Panc1 (cell line): Measurements from ENCODE around the gene CLDN4. TPM values are rescaled to one million over a fixed set of nuclear protein-coding genes. Genes with fewer than 3 reads are reported as not detected.

ENCODE experiments used
- ATAC-seq: fragments of 200-7000 bp; cut with Tn5 transposase; 2 replicates; pipeline ENCODE4 v1.9.1; 2020; ENCODE audit warnings: mild to moderate bottlenecking, moderate library complexity
- BruUV-seq: library from RNA; stranded (reverse); fragments of 400-500 nt; replicated peaks from 2 replicates; lab custom pipeline; 2021; lab: Mats Ljungman, UMichigan
- CTCF ChIA-PET: fragments of 300-600 bp; sonication (Branson Sonifier 250); formaldehyde crosslinking; loops from one replicate; lab custom pipeline; 2022; ENCODE audit warnings: antibody characterized with exemption; lab: Charles Lee
- POLR2A ChIA-PET: fragments of 300-600 bp; sonication (Branson Sonifier 250); formaldehyde crosslinking; loops from one replicate; lab custom pipeline; 2022; ENCODE audit warnings: antibody characterized with exemption; lab: Charles Lee
- DNase-seq: peaks from one replicate; pipeline ENCODE4 v3.0.0-alpha.2; 2010; ENCODE audit warnings: low read depth, low spot score
- H3K27ac ChIP-seq: 2 replicates; pipeline ENCODE4 v1.5.1; 2011; ENCODE audit warnings: mild to moderate bottlenecking, low read length, inconsistent platforms
- H3K27me3 ChIP-seq: fragments of 200-500 bp; sonication (Bioruptor generic); 2 replicates; pipeline ENCODE4 v1.6.0; 2014; ENCODE audit warnings: low read length, inconsistent platforms; ENCODE audit not compliant: control insufficient read depth, insufficient read depth
- H3K36me3 ChIP-seq: fragments of 200-500 bp; sonication (Bioruptor generic); 2 replicates; pipeline ENCODE4 v1.5.1; 2014; ENCODE audit warnings: inconsistent platforms, mild to moderate bottlenecking, low read length, moderate library complexity; ENCODE audit not compliant: control insufficient read depth, insufficient read depth
- H3K4me1 ChIP-seq: 2 replicates; pipeline ENCODE4 v1.5.1; 2011; ENCODE audit warnings: inconsistent platforms, mild to moderate bottlenecking, low read length, moderate library complexity; ENCODE audit not compliant: control insufficient read depth, insufficient read depth
- H3K4me3 ChIP-seq, 2 experiments: 2 replicates each; pipeline ENCODE4 v1.5.1; 2011 to 2012; ENCODE audit warnings: low read depth in 2 of 2, low read length in 2 of 2, mild to moderate bottlenecking in 2 of 2, inconsistent platforms in 1 of 2, moderate library complexity in 1 of 2
- H3K9me3 ChIP-seq: fragments of 200-500 bp; sonication (Bioruptor generic); 2 replicates; pipeline ENCODE4 v1.5.1; 2014; ENCODE audit warnings: low read depth, mild to moderate bottlenecking, inconsistent platforms, low read length, moderate library complexity; ENCODE audit not compliant: control insufficient read depth, insufficient read depth
- POLR2AphosphoS5 ChIP-seq: IDR thresholded peaks from 2 replicates; pipeline ENCODE4 v1.6.1; 2012; ENCODE audit warnings: mild to moderate bottlenecking, low read depth, low read length, moderate library complexity
- SIN3A ChIP-seq: IDR thresholded peaks from 2 replicates; pipeline ENCODE4 v1.6.1; 2012; ENCODE audit warnings: low read depth, mild to moderate bottlenecking, low read length, moderate library complexity, borderline replicate concordance; ENCODE audit not compliant: insufficient read depth
- TCF7L2 ChIP-seq: IDR thresholded peaks from 2 replicates; pipeline ENCODE4 v1.6.1; 2011; ENCODE audit warnings: mild to moderate bottlenecking, low read depth, low read length, inconsistent platforms
- in situ Hi-C: cut with HindIII; loops from 2 replicates; pipeline ENCODE4 v1.10.0; 2016; ENCODE audit warnings: low sequenced_read_pairs, low pct_unique_long_range_greater_than_20kb
- intact Hi-C: fragments of 100-400 bp; cut with micrococcal nuclease; formaldehyde crosslinking; loops from one replicate; pipeline ENCODE4 v1.10.0; 2022; ENCODE audit not compliant: unreplicated experiment
- total RNA-seq: library from RNA; stranded (reverse); gene quantifications from one replicate; pipeline ENCODE4 v1.2.1, GENCODE V29; 2021; ENCODE audit not compliant: unreplicated experiment
- TF ChIP-seq, protein P1 (sequence below), 2 experiments: IDR thresholded peaks; 2 replicates each; pipeline ENCODE4 v1.6.1; 2011 to 2012; ENCODE audit warnings: low read depth in 2 of 2, control low read depth in 1 of 2, low read length in 1 of 2, mild to moderate bottlenecking in 1 of 2, moderate library complexity in 1 of 2; ENCODE audit not compliant: insufficient read depth in 1 of 2
- TF ChIP-seq, protein P2 (sequence below): fragments of 450-650 bp; IDR thresholded peaks from 2 replicates; pipeline ENCODE4 v1.5.1; 2017; ENCODE audit warnings: mild to moderate bottlenecking

The CLDN4 gene
- total RNA-seq, 1 experiment from 2014 or later: 295 TPM

DNA sequence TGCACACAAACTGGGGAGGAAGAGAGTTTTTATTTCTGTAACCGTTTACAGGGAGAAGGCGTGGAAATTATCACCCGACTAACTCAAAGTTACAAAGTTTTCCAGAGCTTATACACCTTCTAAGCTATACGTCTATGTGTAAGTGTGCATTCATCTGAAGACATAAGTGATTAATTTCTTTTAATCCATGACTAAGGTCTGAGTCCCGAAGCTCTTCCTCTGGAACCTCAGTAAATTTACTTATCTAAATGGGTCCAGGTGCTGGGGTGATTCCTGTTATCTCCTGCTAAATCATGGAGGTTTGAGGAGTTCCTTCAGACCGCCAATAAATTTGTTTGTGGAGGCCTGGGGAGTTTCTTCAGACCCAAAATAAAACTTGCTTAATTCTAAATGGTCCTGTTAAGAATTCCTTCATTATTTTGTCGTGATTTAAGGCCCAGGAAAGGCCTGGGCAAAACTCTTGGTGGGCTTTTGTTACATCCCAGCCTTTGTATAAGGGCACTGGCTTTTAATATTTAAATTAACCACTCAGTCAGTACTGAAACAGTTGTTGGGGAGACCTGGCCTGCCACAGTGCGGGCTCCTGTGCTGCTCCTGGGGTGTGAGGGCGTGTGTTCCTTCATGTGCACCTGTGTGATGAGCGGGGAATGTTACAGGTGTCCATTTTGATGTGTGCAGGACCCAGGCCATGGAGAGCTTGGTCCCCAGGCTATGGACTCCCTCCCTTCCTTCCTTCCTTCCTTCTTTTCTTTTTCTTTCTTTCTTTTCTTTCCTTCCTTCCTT lies 17.3 kb downstream of the CLDN4 start:
- Histone ChIP-seq H3K27ac (peak overlapping the region; percentile 48; the same call in 1 of the 2 replicates), H3K4me1 (peaks cover 37% of the 10 kb centered on the region), H3K9me3 (no peaks in the 10 kb centered on the region), H3K36me3 (no peaks in the 10 kb centered on the region), H3K27me3 (no peaks in the 10 kb centered on the region), H3K4me3 (no peak overlapping the region)
- no peak for ATAC-seq
- in situ Hi-C loops (no loop called here), intact Hi-C loops (no loop called here)
- DNase-seq: no peak
- ChIA-PET POLR2A (no interaction called here), CTCF (no interaction called here)
- TF ChIP-seq TCF7L2 (no peak), POLR2AphosphoS5 (no peak), SIN3A (no peak)
- TF ChIP-seq, protein P1, sequence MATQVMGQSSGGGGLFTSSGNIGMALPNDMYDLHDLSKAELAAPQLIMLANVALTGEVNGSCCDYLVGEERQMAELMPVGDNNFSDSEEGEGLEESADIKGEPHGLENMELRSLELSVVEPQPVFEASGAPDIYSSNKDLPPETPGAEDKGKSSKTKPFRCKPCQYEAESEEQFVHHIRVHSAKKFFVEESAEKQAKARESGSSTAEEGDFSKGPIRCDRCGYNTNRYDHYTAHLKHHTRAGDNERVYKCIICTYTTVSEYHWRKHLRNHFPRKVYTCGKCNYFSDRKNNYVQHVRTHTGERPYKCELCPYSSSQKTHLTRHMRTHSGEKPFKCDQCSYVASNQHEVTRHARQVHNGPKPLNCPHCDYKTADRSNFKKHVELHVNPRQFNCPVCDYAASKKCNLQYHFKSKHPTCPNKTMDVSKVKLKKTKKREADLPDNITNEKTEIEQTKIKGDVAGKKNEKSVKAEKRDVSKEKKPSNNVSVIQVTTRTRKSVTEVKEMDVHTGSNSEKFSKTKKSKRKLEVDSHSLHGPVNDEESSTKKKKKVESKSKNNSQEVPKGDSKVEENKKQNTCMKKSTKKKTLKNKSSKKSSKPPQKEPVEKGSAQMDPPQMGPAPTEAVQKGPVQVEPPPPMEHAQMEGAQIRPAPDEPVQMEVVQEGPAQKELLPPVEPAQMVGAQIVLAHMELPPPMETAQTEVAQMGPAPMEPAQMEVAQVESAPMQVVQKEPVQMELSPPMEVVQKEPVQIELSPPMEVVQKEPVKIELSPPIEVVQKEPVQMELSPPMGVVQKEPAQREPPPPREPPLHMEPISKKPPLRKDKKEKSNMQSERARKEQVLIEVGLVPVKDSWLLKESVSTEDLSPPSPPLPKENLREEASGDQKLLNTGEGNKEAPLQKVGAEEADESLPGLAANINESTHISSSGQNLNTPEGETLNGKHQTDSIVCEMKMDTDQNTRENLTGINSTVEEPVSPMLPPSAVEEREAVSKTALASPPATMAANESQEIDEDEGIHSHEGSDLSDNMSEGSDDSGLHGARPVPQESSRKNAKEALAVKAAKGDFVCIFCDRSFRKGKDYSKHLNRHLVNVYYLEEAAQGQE (IDR thresholded peaks at IDR 0.05; ENCODE audit: insufficient read depth in 1 of 2, low read depth in 2 of 2, low read length in 1 of 2): no peak
- TF ChIP-seq, protein P2, sequence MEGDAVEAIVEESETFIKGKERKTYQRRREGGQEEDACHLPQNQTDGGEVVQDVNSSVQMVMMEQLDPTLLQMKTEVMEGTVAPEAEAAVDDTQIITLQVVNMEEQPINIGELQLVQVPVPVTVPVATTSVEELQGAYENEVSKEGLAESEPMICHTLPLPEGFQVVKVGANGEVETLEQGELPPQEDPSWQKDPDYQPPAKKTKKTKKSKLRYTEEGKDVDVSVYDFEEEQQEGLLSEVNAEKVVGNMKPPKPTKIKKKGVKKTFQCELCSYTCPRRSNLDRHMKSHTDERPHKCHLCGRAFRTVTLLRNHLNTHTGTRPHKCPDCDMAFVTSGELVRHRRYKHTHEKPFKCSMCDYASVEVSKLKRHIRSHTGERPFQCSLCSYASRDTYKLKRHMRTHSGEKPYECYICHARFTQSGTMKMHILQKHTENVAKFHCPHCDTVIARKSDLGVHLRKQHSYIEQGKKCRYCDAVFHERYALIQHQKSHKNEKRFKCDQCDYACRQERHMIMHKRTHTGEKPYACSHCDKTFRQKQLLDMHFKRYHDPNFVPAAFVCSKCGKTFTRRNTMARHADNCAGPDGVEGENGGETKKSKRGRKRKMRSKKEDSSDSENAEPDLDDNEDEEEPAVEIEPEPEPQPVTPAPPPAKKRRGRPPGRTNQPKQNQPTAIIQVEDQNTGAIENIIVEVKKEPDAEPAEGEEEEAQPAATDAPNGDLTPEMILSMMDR: no peak
- no TSS peak for BruUV-seq

DNA sequence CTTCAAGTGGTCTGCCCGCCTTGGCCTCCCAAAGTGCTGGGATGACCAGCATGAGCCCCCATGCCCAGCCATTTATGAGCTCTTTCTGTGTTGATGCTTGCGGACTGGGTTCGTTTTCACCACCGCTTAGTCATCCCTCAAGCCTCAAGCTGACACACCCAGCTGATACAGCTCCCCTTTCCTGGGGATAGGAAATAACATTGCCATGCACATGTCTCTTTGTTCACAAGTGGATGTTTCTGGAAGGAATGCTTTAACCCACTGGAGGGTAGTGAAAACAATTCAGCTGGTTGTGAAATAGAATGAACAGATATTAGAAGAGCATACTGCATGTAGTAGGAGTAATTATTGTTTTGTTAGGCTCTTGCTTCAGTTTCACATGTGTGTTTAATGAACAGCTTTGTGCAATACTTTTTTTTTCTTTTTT lies 20.0 kb downstream of the CLDN4 start:
- ATAC-seq: peak; percentile 70
- ChIA-PET CTCF (interaction anchor here (0.6 to 1.2 kb wide), 3 partner anchors 11 to 32 kb away, joined by 3 to 5 read pairs (median 4); no protein-coding TSS in a partner anchor), POLR2A (interaction anchor here (0.9 to 1.5 kb wide), 3 partner anchors 9 to 40 kb away, joined by 3 to 6 read pairs (median 4); partner anchors contain the start of gene METTL27)
- Histone ChIP-seq H3K27ac (peak overlapping the region; percentile 79), H3K4me3 (no peak overlapping the region), H3K4me1 (peaks cover 37% of the 10 kb centered on the region), H3K9me3 (no peaks in the 10 kb centered on the region), H3K36me3 (no peaks in the 10 kb centered on the region), H3K27me3 (no peaks in the 10 kb centered on the region)
- no TSS peak for BruUV-seq
- intact Hi-C loops (no loop called here), in situ Hi-C loops (no loop called here)
- peak; percentile 96 for DNase-seq
- no peak for TF ChIP-seq SIN3A
- TF ChIP-seq POLR2AphosphoS5: no peak
- TF ChIP-seq, protein P2: no peak
- TF ChIP-seq, protein P1 (IDR thresholded peaks at IDR 0.05; ENCODE audit: insufficient read depth in 1 of 2, low read depth in 2 of 2, low read length in 1 of 2): no peak
- no peak for TF ChIP-seq TCF7L2
